OCI-LY1 (cell line): ENCODE measurements around the gene TUB.

Source experiments
- H2AFZ ChIP-seq: fragments of 200-600 bp; sonication (generic), shearing (Covaris generic); 2 replicates; pipeline ENCODE4 v1.6.0; 2014; ENCODE audit warnings: antibody characterized with exemption, mild to moderate bottlenecking, low read length
- H3F3A ChIP-seq: fragments of 200-600 bp; sonication (generic), shearing (Covaris generic); 2 replicates; pipeline ENCODE4 v1.6.0; 2014; ENCODE audit warnings: mild to moderate bottlenecking, antibody characterized with exemption, low read length, moderate library complexity; ENCODE audit not compliant: insufficient read depth
- H3K27ac ChIP-seq: fragments of 200-600 bp; sonication (generic); 2 replicates; pipeline ENCODE4 v1.5.1; 2014; ENCODE audit warnings: low read length, mixed run types, mild to moderate bottlenecking, low read depth; ENCODE audit not compliant: poor library complexity, severe bottlenecking
- H3K27me3 ChIP-seq: fragments of 200-600 bp; sonication (generic); 2 replicates; pipeline ENCODE4 v1.6.0; 2014; ENCODE audit warnings: antibody characterized with exemption, mild to moderate bottlenecking, low read length, moderate library complexity; ENCODE audit not compliant: insufficient read depth
- H3K36me3 ChIP-seq: fragments of 200-600 bp; sonication (generic); 2 replicates; pipeline ENCODE4 v1.6.1; 2014; ENCODE audit warnings: mild to moderate bottlenecking, antibody characterized with exemption, low read length, moderate library complexity, mixed read lengths; ENCODE audit not compliant: insufficient read depth
- H3K4me1 ChIP-seq: fragments of 200-600 bp; sonication (generic); 2 replicates; pipeline ENCODE4 v1.5.1; 2014; ENCODE audit warnings: mild to moderate bottlenecking, low read length, moderate library complexity; ENCODE audit not compliant: insufficient read depth, severe bottlenecking
- H3K4me2 ChIP-seq: fragments of 200-600 bp; sonication (generic), shearing (Covaris generic); 2 replicates; pipeline ENCODE4 v1.6.1; 2014; ENCODE audit warnings: low read length
- H3K4me3 ChIP-seq: fragments of 200-600 bp; sonication (generic); 2 replicates; pipeline ENCODE4 v1.5.1; 2014; ENCODE audit warnings: low read length, low read depth, mild to moderate bottlenecking, mixed read lengths; ENCODE audit not compliant: poor library complexity, severe bottlenecking
- H3K79me2 ChIP-seq: fragments of 200-600 bp; shearing (Covaris generic); 2 replicates; pipeline ENCODE4 v1.6.1; 2016; ENCODE audit warnings: mixed run types, low read length, mixed read lengths; ENCODE audit not compliant: insufficient read depth
- H3K9ac ChIP-seq: fragments of 200-600 bp; sonication (generic), shearing (Covaris generic); 2 replicates; pipeline ENCODE4 v1.6.1; 2014; ENCODE audit warnings: mild to moderate bottlenecking, low read length, mixed read lengths
- H3K9me2 ChIP-seq: fragments of 200-600 bp; sonication (generic), shearing (Covaris generic); 2 replicates; pipeline ENCODE4 v1.6.1; 2014; ENCODE audit warnings: low read depth, mild to moderate bottlenecking, low read length, mixed read lengths
- H3K9me3 ChIP-seq: fragments of 200-600 bp; shearing (Covaris generic); 2 replicates; pipeline ENCODE4 v1.6.1; 2014; ENCODE audit warnings: low read length, mixed read lengths
- H4K20me1 ChIP-seq: fragments of 200-600 bp; sonication (generic), shearing (Covaris generic); 2 replicates; pipeline ENCODE4 v1.6.0; 2016; ENCODE audit warnings: mild to moderate bottlenecking, low read length; ENCODE audit not compliant: insufficient read depth
- EZH2 ChIP-seq: fragments of 200-600 bp; sonication (generic), shearing (Covaris generic); IDR thresholded peaks from 2 replicates; pipeline ENCODE4 v1.8.0; 2017; ENCODE audit warnings: borderline replicate concordance, mixed run types, mild to moderate bottlenecking, antibody characterized with exemption, low read length, moderate library complexity, mixed read lengths
- TF ChIP-seq, protein P1 (sequence below): fragments of 200-600 bp; sonication (generic), shearing (Covaris generic); IDR thresholded peaks from 2 replicates; pipeline ENCODE4 v1.5.1; 2017; ENCODE audit warnings: mild to moderate bottlenecking, antibody characterized with exemption, low read length, moderate library complexity, mixed read lengths

The TUB gene

GRCh38 chr11:8086001-8086479, 5.0 kb downstream of the TUB start:
- no peaks in the 10 kb centered on the region for H3K9me3 ChIP-seq
- H3K79me2 ChIP-seq, result no peaks in the 10 kb centered on the region
- H3K27me3 ChIP-seq, result no peaks in the 10 kb centered on the region
- TF ChIP-seq, protein P1, sequence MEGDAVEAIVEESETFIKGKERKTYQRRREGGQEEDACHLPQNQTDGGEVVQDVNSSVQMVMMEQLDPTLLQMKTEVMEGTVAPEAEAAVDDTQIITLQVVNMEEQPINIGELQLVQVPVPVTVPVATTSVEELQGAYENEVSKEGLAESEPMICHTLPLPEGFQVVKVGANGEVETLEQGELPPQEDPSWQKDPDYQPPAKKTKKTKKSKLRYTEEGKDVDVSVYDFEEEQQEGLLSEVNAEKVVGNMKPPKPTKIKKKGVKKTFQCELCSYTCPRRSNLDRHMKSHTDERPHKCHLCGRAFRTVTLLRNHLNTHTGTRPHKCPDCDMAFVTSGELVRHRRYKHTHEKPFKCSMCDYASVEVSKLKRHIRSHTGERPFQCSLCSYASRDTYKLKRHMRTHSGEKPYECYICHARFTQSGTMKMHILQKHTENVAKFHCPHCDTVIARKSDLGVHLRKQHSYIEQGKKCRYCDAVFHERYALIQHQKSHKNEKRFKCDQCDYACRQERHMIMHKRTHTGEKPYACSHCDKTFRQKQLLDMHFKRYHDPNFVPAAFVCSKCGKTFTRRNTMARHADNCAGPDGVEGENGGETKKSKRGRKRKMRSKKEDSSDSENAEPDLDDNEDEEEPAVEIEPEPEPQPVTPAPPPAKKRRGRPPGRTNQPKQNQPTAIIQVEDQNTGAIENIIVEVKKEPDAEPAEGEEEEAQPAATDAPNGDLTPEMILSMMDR, result no peak
- TF ChIP-seq EZH2, result no peak
- H3F3A ChIP-seq, result no peaks in the 10 kb centered on the region
- H2AFZ ChIP-seq, result no peak overlapping the region
- H3K4me2 ChIP-seq, result no peak overlapping the region
- H4K20me1 ChIP-seq, result no peaks in the 10 kb centered on the region
- no peak overlapping the region for H3K4me3 ChIP-seq
- H3K9me2 ChIP-seq, result no peaks in the 10 kb centered on the region
- no peaks in the 10 kb centered on the region for H3K36me3 ChIP-seq
- no peak overlapping the region for H3K27ac ChIP-seq
- no peaks in the 10 kb centered on the region for H3K4me1 ChIP-seq
- no peak overlapping the region for H3K9ac ChIP-seq

GRCh38 chr11:8086571-8086970, 5.6 kb downstream of the TUB start:
- Histone ChIP-seq H3K4me2 (no peak overlapping the region), H3K9me3 (no peaks in the 10 kb centered on the region), H4K20me1 (no peaks in the 10 kb centered on the region), H3K9me2 (no peaks in the 10 kb centered on the region), H3K27ac (no peak overlapping the region), H3F3A (no peaks in the 10 kb centered on the region), H3K36me3 (no peaks in the 10 kb centered on the region), H2AFZ (no peak overlapping the region), H3K4me3 (no peak overlapping the region), H3K27me3 (no peaks in the 10 kb centered on the region), H3K4me1 (no peaks in the 10 kb centered on the region), H3K79me2 (no peaks in the 10 kb centered on the region), H3K9ac (no peak overlapping the region)
- TF ChIP-seq, protein P1, result no peak
- no peak for TF ChIP-seq EZH2

DNA sequence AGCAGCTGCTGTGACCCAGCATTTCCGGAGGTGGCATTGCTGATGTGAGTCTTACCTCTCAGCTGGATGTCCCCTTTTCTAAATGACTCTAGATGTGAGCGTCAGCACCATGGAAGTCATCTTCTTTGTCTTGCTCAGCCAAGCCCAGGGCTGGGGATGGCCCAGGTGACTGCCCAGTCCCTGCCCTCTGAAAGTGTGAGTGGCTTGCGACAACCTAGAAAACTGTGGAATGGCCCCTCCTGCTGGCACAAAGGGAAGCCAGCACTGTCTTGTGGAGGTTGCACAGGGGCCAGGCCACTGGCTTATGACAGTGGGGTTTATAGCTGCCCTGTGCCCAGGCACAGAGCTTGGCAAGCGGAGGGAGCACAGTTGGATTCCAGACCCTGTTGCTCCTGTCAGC, 6.2 kb downstream of the TUB start:
- no peak overlapping the region for H3K4me2 ChIP-seq
- no peaks in the 10 kb centered on the region for H3K9me2 ChIP-seq
- TF ChIP-seq, protein P1, result no peak; the same call in 1 of the 2 replicates
- no peak for TF ChIP-seq EZH2
- no peak overlapping the region for H3K27ac ChIP-seq
- no peaks in the 10 kb centered on the region for H3K79me2 ChIP-seq
- no peaks in the 10 kb centered on the region for H3F3A ChIP-seq
- no peak overlapping the region for H3K4me3 ChIP-seq
- H3K4me1 ChIP-seq, result no peaks in the 10 kb centered on the region
- H3K36me3 ChIP-seq, result no peaks in the 10 kb centered on the region
- no peaks in the 10 kb centered on the region for H3K9me3 ChIP-seq
- no peaks in the 10 kb centered on the region for H3K27me3 ChIP-seq
- H4K20me1 ChIP-seq, result no peaks in the 10 kb centered on the region
- H3K9ac ChIP-seq, result no peak overlapping the region
- H2AFZ ChIP-seq, result no peak overlapping the region
